HTERT RPE-1 (cell line): ENCODE measurements around the gene NNT.
"Not testable (repeated sequence)": the region's sequence is repeated elsewhere in the genome, so short reads cannot be mapped to it uniquely, and the experiment has no call there.

Source experiments
- in situ Hi-C: fragments of 300-500 bp; cut with MboI; formaldehyde crosslinking; loops from 4 replicates; pipeline ENCODE4 v1.14.3; 2020; ENCODE audit warnings: low sequenced_read_pairs

Gene NNT

GRCh38 chr5:43702293-43702692 lies 99.3 kb downstream of the NNT start:
- in situ Hi-C loops, result no loop called here

GRCh38 chr5:43702815-43703214 lies 99.8 kb downstream of the NNT start:
- in situ Hi-C loops, result no loop called here

- in situ Hi-C loops, result no loop called here
These were observed 101.3 kb downstream of the NNT start for GRCh38 chr5:43704243-43704642.

GRCh38 chr5:43706576-43706975 lies 103.6 kb downstream of the NNT start:
- in situ Hi-C loops, result not testable (repeated sequence)

- in situ Hi-C loops, result no loop called here
These were observed 108.5 kb downstream of the NNT start for GRCh38 chr5:43711496-43711895.

GRCh38 chr5:43712081-43712480 lies 109.1 kb downstream of the NNT start:
- in situ Hi-C loops, result no loop called here

GRCh38 chr5:43719783-43720182 lies 116.8 kb downstream of the NNT start:
- in situ Hi-C loops, result not testable (repeated sequence)

GRCh38 chr5:43728581-43728980 lies 125.6 kb downstream of the NNT start:
- in situ Hi-C loops, result no loop called here

GRCh38 chr5:43729846-43730478 lies 127.0 kb downstream of the NNT start:
- in situ Hi-C loops, result no loop called here

GRCh38 chr5:43730832-43731342 lies 127.9 kb downstream of the NNT start:
- in situ Hi-C loops, result no loop called here

- in situ Hi-C loops, result no loop called here
These were observed 128.6 kb downstream of the NNT start for GRCh38 chr5:43731573-43731972.

- in situ Hi-C loops, result not testable (repeated sequence)
These were observed 143.1 kb downstream of the NNT start for GRCh38 chr5:43745923-43746548.

- in situ Hi-C loops, result no loop called here
These were observed 147.8 kb downstream of the NNT start for GRCh38 chr5:43750809-43751208.

- in situ Hi-C loops, result no loop called here
These were observed 150.1 kb downstream of the NNT start for GRCh38 chr5:43753069-43753468.
